Effector memory CD8-positive, alpha-beta T cell (primary cell): Measurements from ENCODE around the gene ADAT3.
A peak's percentile ranks its signal among the peaks of the same experiment; 100 is the strongest.
"Not testable (repeated sequence)": the region's sequence is repeated elsewhere in the genome, so short reads cannot be mapped to it uniquely, and the experiment has no call there.

Experiments used
- ATAC-seq: fragments of 150-1000 bp; cut with Tn5 transposase; replicated peaks from 2 replicates; pipeline ENCODE4 v1.10.0; 2021; ENCODE audit warnings: mild to moderate bottlenecking, moderate library complexity
- DNase-seq, 3 experiments: peaks; one replicate each; pipeline ENCODE4 v3.0.0; 2021
- H3K27ac Mint-ChIP-seq, 2 donors: one replicate each; pipeline ENCODE4 v1.8.0; 2022; ENCODE audit warnings: mild to moderate bottlenecking in 2 of 2, mixed read lengths in 2 of 2, moderate library complexity in 2 of 2
- H3K27me3 Mint-ChIP-seq, 2 donors: one replicate each; pipeline ENCODE4 v1.8.0; 2022; ENCODE audit warnings: mixed read lengths in 2 of 2
- H3K36me3 Mint-ChIP-seq: one replicate; pipeline ENCODE4 v1.8.0; 2022; ENCODE audit warnings: mild to moderate bottlenecking, moderate library complexity, mixed read lengths; ENCODE audit not compliant: insufficient read depth
- H3K4me1 Mint-ChIP-seq, 2 donors: one replicate each; pipeline ENCODE4 v1.8.0; 2022; ENCODE audit warnings: low read depth in 2 of 2, mixed read lengths in 2 of 2
- H3K4me3 Mint-ChIP-seq, 2 donors: one replicate each; pipeline ENCODE4 v1.8.0; 2022; ENCODE audit warnings: mild to moderate bottlenecking in 2 of 2, mixed read lengths in 2 of 2, moderate library complexity in 2 of 2
- H3K9me3 Mint-ChIP-seq, 2 donors: one replicate each; pipeline ENCODE4 v1.8.0; 2022; ENCODE audit warnings: mixed read lengths in 2 of 2

ADAT3 gene

DNA sequence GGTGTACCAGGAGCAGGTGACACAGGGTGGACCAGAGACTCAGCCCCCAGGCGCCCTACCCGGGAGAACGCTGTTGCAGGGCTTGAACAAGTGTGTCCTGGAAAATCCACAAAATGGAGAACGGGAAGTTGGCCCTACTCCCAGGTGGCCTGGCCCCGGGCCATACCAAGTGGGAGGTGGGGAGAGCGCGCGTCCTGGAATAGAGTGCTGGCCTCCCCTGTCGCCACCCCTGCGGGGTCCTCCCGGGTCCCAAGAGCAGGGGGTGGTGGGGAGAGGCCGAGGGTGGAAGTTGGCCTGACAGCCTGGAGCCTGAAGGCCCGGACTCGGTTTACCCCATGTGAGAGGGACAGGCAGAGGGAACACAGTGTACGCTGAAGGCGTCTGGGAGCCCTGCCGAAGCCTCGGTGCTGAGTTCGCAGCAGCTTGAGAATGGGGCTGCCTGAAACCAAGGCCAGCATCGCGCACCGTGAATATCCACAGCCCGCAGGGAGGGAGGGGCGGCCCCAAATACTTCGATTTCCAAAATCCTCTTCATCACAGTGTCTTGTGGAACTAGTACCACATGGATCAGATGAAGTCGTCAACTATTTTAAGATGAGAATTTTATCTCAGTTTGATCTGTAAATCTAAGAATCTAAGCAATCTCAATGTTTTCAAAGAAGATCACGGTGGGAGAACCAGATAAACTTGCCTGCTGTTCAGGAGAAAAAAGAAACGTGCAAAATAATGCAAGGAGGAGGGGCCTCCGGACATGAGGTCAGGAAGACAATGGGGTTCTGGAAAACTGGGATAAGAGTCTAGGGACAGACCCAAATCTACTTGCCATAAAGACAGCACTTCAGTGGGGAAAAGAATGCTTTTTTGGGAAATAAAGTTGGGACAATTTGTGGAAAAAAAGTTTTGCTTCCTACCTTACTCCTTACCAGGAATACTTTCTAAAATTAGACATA is 31.4 kb upstream of the ADAT3 start:
- no peaks in the 10 kb centered on the region for H3K27me3 Mint-ChIP-seq
- ATAC-seq (no peak), DNase-seq (no peak)
- peaks cover 31 to 33% of the 10 kb centered on the region in 2 donors for H3K4me1 Mint-ChIP-seq
- H3K27ac Mint-ChIP-seq: peak overlapping the region; percentile 92 to 96
- H3K9me3 Mint-ChIP-seq: no peaks in the 10 kb centered on the region
- H3K36me3 Mint-ChIP-seq: peaks cover 67% of the 10 kb centered on the region
- peak overlapping the region; percentile 96 to 99 for H3K4me3 Mint-ChIP-seq

DNA sequence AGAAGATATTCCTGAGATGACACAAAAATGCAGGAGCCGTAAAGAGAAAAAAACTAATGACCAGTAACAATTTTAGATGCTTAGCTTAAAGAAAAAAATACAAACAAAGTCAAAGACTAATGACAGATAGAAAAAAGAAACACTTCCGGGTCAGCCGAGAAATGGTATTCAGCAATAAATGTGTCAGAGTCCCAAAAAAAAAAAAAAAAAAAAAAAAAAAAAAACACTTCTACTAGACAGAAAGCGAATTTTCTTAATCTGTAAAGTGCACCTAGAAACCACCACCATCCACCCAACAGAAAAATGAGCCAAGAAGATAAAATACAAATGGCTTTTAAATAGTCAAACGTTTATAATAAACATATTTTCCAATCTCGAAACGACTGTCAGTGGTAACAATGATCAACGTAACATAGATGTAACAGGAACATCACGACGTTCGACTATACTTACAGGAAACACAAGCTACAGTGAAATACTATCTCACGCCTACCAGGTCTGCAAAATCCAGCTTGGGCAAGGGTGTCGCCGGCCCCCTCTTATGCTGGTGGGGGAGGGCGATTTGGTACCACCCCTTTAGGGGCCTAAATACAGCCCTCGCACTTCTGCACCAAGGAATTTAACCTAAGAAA is 30.5 kb upstream of the ADAT3 start:
- H3K27me3 Mint-ChIP-seq: no peaks in the 10 kb centered on the region
- ATAC-seq: peak; percentile 52
- peaks cover 25 to 32% of the 10 kb centered on the region in 2 donors for H3K4me1 Mint-ChIP-seq
- H3K9me3 Mint-ChIP-seq: no peaks in the 10 kb centered on the region
- H3K27ac Mint-ChIP-seq: peak overlapping the region; percentile 92 to 96
- H3K36me3 Mint-ChIP-seq: peaks cover 73% of the 10 kb centered on the region
- H3K4me3 Mint-ChIP-seq: peak overlapping the region; percentile 96 to 99
- DNase-seq: peak in 1 of 3 experiments; percentile 34

DNA sequence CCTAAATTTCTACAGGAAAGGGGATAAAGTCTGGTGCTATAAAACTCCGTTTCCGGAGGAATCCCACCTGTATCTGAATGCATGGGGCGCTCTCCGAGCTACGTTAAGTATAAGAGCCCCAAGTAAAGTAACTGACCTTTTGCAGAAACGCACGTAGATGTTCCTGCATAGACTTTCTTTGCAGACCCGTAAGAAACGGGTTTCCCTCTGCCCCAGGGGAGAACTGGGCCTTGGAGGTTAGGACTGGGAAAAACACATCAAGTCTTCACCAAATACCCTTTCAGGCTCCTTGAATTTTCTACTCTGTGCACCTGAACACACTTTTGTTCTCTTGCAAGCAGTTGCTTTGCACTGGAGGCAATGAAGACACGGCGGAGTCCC is 29.9 kb upstream of the ADAT3 start:
- Mint-ChIP-seq H3K4me3 (peak overlapping the region; percentile 96 to 99), H3K36me3 (peaks cover 75% of the 10 kb centered on the region), H3K4me1 (peaks cover 25 to 35% of the 10 kb centered on the region in 2 donors), H3K27ac (peak overlapping the region; percentile 92 to 96)
- H3K9me3 Mint-ChIP-seq, DNase-seq, H3K27me3 Mint-ChIP-seq: not testable (repeated sequence)
- peak; percentile 1 for ATAC-seq

DNA sequence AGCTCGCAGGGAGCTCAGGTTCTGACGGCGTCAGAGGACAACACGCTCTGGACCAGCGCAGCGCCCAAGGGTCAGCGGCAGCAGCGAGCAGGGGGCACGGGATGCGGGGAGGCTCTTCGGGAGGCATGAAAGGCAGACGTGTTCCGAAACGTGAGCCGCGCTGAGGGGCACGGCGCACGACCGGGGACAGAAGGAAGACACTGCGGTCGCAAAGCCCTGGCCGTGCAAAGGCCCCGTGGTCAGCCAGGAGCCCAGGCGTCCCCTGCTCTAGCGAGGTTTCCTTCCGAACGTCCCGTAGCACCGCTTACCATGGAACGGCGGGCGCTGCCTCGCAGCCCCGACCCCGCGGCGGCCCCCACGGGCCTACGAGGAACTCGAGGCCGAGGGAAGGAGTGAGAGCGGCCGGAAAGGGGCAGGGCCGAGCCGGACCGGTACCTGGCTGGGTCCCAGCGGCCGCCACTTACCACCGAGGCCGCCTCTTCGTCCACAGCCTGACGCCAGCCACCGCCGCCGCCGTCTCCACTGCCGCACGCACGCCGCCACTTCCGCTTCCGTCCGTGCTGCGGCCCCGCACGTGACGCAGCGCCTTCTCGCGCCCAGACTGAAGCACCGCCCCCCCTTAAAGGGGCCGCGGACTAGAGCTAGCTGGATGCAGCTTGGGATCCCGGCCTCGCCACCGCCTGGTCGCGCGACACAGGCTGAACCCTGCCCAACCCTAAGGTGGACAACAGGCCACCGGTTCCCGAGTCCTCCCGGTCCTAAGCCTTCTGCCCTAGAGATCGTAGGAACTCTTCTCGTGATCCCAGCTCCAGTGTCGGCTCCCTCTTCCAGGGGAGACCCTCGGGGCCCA is 29.3 kb upstream of the ADAT3 start:
- Mint-ChIP-seq H3K4me3 (peak overlapping the region; percentile 96 to 99), H3K27ac (peak overlapping the region; percentile 92 to 96), H3K9me3 (no peaks in the 10 kb centered on the region), H3K36me3 (peaks cover 69% of the 10 kb centered on the region), H3K27me3 (no peaks in the 10 kb centered on the region), H3K4me1 (peaks cover 25 to 40% of the 10 kb centered on the region in 2 donors)
- ATAC-seq (peak; percentile 90), DNase-seq (peak; percentile 80 to 82 (median 81))

DNA sequence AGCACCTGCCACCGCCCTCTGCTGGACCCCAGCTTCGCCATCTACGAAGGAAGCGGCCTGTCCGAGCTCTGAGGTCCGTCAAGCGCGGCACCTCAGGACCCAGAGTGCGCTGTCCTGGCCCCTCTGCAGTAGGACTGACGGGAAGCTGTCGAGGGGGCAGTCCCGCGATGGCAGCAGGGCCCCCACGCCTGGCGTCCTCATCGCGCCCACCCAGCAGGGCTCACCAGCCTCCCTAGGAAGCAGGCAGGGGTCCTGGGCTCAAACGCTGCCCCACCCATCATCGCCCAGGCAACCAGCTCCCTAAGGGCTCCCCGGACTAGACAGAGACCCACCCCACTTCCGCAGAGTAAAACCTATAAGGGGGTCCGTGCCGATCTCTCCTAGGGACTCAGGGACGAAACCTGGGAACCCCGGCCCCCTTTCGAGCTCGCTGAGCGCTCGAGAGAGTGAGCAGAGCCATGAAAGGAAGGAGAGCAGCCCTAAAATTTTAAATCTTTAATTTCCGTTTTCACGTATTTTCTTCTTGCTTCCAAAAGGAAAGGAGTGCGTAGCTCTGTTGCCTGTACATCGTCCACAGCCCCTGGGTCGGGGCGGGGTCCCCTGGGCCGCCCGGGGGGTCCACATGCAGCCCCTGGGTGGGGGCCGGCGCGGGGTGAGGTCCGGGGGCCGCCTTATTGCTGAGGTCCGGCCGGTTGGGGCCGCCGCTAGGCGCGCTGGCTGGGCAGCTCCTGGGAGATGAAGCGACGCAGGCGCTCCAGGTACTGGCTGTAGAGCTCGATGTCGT is 28.5 kb upstream of the ADAT3 start:
- peak overlapping the region; percentile 92 to 96 for H3K27ac Mint-ChIP-seq

DNA sequence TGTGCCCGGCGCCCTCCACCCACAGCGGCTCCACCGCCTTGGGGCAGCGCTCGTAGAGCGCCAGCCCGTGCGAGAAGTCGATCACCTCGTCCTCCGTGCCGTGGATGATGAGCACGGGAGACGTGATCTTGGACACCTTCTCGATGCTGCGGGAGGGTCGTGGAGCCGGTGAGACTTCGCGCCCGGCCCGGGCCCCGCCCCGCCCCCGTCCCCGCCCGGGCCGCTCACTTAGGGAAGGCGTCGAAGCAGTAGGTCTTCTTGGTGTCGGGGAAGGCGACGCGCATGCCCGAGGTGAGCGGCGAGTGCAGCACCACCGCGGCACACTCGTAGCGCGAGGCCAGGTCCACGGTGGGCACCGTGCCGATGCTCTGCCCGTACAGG is 27.9 kb upstream of the ADAT3 start:
- H3K27ac Mint-ChIP-seq, DNase-seq, ATAC-seq, H3K4me3 Mint-ChIP-seq, H3K9me3 Mint-ChIP-seq, H3K27me3 Mint-ChIP-seq: not testable (repeated sequence)
- Mint-ChIP-seq H3K36me3 (peaks cover 67% of the 10 kb centered on the region), H3K4me1 (peaks cover 29 to 45% of the 10 kb centered on the region in 2 donors)

More for the DNA sequence above, 28.5 kb upstream of the ADAT3 start:
- peak; percentile 1 for ATAC-seq
- Mint-ChIP-seq H3K4me3 (peak overlapping the region; percentile 96 to 99), H3K4me1 (peaks cover 25 to 40% of the 10 kb centered on the region in 2 donors), H3K36me3 (peaks cover 68% of the 10 kb centered on the region)
- DNase-seq, H3K9me3 Mint-ChIP-seq, H3K27me3 Mint-ChIP-seq: not testable (repeated sequence)

DNA sequence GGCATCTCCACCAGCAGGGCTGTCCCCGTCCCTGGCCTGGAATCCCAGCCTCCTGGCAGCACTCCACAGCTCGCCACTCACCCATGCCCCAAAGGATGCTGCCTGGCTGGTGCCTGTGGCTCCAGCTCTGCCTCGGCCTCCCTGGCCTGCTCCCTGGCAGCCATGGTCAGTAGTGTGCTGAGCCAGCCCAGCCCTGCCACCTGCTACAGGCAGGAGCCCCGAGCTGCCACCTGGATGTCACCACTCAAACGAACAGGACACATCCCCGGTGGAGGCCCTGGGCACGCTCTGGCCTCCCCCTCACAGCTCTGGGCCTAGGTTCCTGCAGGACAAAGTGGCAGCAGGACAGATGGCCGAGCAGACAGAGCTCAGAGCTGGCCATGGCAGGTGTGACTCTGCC is 26.6 kb upstream of the ADAT3 start:
- H3K9me3 Mint-ChIP-seq, ATAC-seq, H3K27me3 Mint-ChIP-seq, DNase-seq: not testable (repeated sequence)
- peak overlapping the region in 1 of 2 donors; percentile 23 for H3K4me3 Mint-ChIP-seq
- peaks cover 68% of the 10 kb centered on the region for H3K36me3 Mint-ChIP-seq
- H3K4me1 Mint-ChIP-seq: peaks cover 42 to 52% of the 10 kb centered on the region in 2 donors
- H3K27ac Mint-ChIP-seq: peak overlapping the region; percentile 84

DNA sequence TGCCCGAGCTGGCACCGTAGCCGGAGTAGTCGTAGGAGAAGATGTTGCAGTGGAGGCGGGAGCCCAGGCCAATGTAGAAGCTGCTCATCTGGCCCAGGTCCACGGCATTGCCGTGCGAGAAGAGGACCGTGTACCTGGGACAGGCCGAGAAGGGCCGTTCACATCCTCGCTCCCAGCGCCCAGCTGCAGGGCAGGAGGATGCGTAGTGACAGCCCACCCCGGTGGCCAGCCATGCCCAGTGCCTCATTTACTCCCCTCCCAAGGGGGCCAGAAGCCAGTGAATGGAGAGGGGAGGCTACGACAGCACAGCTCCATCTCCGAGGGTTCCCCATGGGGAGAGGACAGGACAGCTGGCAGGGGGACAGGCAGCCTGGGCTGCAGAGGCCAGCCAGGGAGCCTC is 25.2 kb upstream of the ADAT3 start:
- H3K27me3 Mint-ChIP-seq, DNase-seq, ATAC-seq, H3K9me3 Mint-ChIP-seq: not testable (repeated sequence)
- peaks cover 70% of the 10 kb centered on the region for H3K36me3 Mint-ChIP-seq
- H3K4me3 Mint-ChIP-seq: peak overlapping the region; percentile 45 to 65
- peak overlapping the region in 1 of 2 donors; percentile 99 for H3K27ac Mint-ChIP-seq
- H3K4me1 Mint-ChIP-seq: peaks cover 41 to 54% of the 10 kb centered on the region in 2 donors

DNA sequence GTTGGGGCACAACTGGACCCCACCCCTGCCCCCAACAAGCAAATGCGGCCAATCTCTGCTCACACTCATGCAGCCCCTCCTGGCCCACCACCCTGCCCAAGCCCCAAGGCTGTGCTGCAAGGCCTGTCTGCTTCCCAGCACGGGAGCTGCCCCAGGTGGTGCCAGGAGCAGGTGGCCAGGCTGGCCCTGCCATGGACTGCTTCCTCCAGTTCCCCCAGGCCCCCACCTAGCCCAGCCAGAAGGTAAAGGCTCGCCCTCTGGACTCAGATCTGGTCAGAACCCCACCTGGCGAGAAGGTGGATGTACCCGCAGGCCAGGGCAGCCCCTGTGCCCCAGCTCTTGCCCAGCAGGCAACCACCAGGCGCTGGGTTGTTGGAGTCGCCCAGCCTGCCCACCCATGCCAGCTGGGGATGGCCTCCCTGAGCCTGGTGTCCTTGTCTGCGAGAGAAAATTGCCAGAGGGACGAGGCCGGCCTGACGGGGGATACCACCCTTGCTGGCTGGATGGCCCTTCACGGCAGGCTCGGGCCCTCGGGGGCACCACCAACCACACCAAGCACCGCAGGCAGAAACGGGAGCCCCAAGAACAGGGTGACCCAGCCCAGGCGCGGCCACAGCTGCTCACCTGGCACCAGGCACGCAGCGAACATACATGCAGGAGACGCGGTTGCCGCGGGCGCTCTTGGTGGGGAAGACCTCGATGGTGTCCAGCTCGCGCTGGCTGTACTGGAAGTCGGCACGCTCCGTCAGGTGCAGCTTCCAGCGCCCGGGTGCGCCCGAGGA is 24.4 kb upstream of the ADAT3 start:
- no peaks in the 10 kb centered on the region for H3K9me3 Mint-ChIP-seq
- ATAC-seq (no peak), DNase-seq (no peak)
- H3K36me3 Mint-ChIP-seq: peaks cover 70% of the 10 kb centered on the region
- peak overlapping the region; percentile 45 to 65 for H3K4me3 Mint-ChIP-seq
- H3K4me1 Mint-ChIP-seq: peaks cover 35 to 48% of the 10 kb centered on the region in 2 donors
- H3K27me3 Mint-ChIP-seq: no peaks in the 10 kb centered on the region
- H3K27ac Mint-ChIP-seq: peak overlapping the region; percentile 82 to 99

DNA sequence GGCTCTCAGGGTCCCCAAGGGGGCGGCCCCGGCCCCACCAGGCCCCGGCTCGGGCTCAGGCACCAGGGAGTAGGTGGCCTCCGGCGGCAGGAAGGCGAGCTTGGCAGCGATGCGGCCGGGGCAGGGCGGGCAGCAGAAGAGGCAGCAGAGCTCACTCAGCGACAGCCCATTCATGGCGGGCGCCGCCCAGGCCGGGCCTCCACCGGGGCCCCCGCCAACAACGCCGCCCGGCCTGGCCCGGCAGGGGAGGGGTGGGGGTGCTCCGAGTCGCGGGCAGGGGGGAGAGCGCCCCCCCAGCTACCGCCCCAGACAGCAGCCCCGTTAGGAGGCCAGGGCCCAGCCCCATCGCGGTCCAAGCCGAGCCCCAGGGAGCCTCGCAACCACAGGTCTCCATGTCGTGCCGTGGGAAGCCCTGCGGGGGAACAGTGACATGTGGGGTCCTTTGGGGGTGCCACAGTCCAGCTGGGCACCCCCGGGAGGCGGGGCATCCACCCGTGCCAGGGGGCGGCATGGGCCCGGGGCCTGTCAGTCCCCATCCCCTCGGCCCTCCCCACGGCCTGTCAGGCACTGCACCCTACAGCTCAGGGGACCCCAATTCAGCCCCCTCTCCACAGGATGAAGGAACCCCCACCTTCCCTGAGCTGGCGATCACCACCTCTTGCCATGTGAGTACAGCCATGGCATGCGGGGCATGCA is 23.7 kb upstream of the ADAT3 start:
- H3K4me3 Mint-ChIP-seq: peak overlapping the region; percentile 94 to 98
- H3K27ac Mint-ChIP-seq: peak overlapping the region; percentile 99

DNA sequence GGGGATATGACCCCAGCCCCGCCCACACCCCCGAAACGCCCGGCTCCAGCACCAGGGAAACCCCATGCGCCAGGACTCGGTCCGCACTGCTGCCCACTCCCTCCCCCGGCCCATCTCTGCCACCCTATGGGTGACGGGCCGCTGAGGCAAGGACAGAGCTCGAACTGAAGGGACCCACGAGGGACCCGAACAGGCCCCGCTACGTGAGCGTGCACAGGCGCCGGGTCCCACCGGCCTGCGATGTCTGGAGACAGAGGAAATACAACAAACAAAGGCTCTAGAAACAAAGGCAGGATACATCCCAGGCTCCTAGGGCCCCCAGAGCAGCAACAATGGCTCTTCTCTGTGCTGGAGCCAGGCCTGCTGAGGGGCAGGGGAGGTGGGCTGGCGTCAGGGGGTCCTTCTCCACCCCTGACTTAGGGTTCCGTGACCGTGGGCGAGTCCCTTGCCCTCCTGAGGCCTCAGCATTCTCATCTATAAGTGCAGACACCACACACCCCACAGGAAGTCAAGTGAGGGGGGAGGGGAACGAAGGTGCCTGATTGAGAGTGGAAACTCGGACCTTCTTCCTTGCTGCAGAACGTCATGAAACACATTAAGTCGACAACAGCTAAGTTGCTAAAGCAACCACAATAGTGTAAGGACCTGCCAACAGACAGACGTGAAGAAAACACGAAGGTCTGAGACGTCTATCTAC is 23.0 kb upstream of the ADAT3 start:
- H3K27me3 Mint-ChIP-seq: no peaks in the 10 kb centered on the region
- no peaks in the 10 kb centered on the region for H3K9me3 Mint-ChIP-seq
- H3K4me3 Mint-ChIP-seq: peak overlapping the region; percentile 94 to 98
- DNase-seq: peak; percentile 84 to 88 (median 88)
- peaks cover 29 to 41% of the 10 kb centered on the region in 2 donors for H3K4me1 Mint-ChIP-seq
- H3K36me3 Mint-ChIP-seq: peaks cover 62% of the 10 kb centered on the region
- peak overlapping the region; percentile 99 for H3K27ac Mint-ChIP-seq
- ATAC-seq: peak; percentile 66

More for the DNA sequence above, 23.7 kb upstream of the ADAT3 start:
- H3K27me3 Mint-ChIP-seq, H3K9me3 Mint-ChIP-seq, ATAC-seq, DNase-seq: not testable (repeated sequence)
- Mint-ChIP-seq H3K36me3 (peaks cover 69% of the 10 kb centered on the region), H3K4me1 (peaks cover 30 to 42% of the 10 kb centered on the region in 2 donors)
